Transverse colon (tissue), 4 donors: ENCODE data around the gene UBALD2. TPM values are rescaled to one million over a fixed set of nuclear protein-coding genes. Genes with fewer than 3 reads are reported as not detected.

Experiments used
- DNase-seq: peaks from one replicate; pipeline ENCODE4 v3.0.0-alpha.2; 2019
- H3K27ac ChIP-seq, 4 donors: fragments of 200-600 bp; sonication (generic); 2 replicates each; pipeline ENCODE4 v1.5.1; 2016 to 2018; ENCODE audit warnings: inconsistent platforms in 4 of 4
- H3K27me3 ChIP-seq: fragments of 200-600 bp; sonication (generic); 2 replicates; pipeline ENCODE4 v1.5.1; 2017; ENCODE audit warnings: inconsistent platforms
- H3K36me3 ChIP-seq, 4 donors: fragments of 200-600 bp; sonication (generic); 2 replicates each; pipeline ENCODE4 v1.5.1; 2017 to 2019; ENCODE audit warnings: inconsistent platforms in 4 of 4
- H3K4me1 ChIP-seq, 4 donors: fragments of 200-600 bp; sonication (generic); 2 replicates each; pipeline ENCODE4 v1.5.1; 2017 to 2020; ENCODE audit warnings: inconsistent platforms in 4 of 4
- H3K4me3 ChIP-seq, 4 donors: fragments of 200-600 bp; sonication (generic); 1 replicate in 1 of 4; 2 replicates in 3 of 4; pipeline versions ENCODE4 v1.5.1 to v1.6.1; 2017 to 2019; ENCODE audit warnings: inconsistent platforms in 4 of 4
- H3K9me3 ChIP-seq, 2 donors: fragments of 200-600 bp; sonication (generic); 2 replicates each; pipeline ENCODE4 v1.5.1; 2017 to 2019; ENCODE audit warnings: inconsistent platforms in 2 of 2
- CTCF ChIP-seq, 5 experiments: fragments of 200-600 bp in 3 of 5; fragments of 450-650 bp in 2 of 5; sonication (generic) in 3 of 5; IDR thresholded peaks; 1 replicate in 2 of 5; 2 replicates in 3 of 5; pipeline ENCODE4 v1.5.1; 2016 to 2017; ENCODE audit warnings: antibody characterized with exemption in 5 of 5, inconsistent platforms in 3 of 5, mild to moderate bottlenecking in 2 of 5, moderate library complexity in 1 of 5
- EP300 ChIP-seq: sonication (generic); formaldehyde crosslinking; IDR thresholded peaks from one replicate; pipeline ENCODE4 v1.6.1; 2017; ENCODE audit warnings: antibody characterized with exemption, low read depth
- POLR2A ChIP-seq: fragments of 450-650 bp; IDR thresholded peaks from one replicate; pipeline ENCODE4 v1.6.1; 2016; ENCODE audit warnings: antibody characterized with exemption, mild to moderate bottlenecking, moderate library complexity
- POLR2AphosphoS5 ChIP-seq, 3 donors: sonication (generic); formaldehyde crosslinking; IDR thresholded peaks; one replicate each; pipeline ENCODE4 v1.6.1; 2016; ENCODE audit warnings: antibody characterized with exemption in 3 of 3
- WGBS, 2 donors: methylation state at CpG; one replicate each; pipeline ENCODE4 v1.1.5; 2018; ENCODE audit warnings: low coverage in 1 of 2; 5-methylcytosine and 5-hydroxymethylcytosine counted together
- in situ Hi-C, 4 donors: fragments of 200-750 bp; cut with MboI; loops; one replicate each; pipeline versions ENCODE4 v1.15.0 to v1.15.1; 2017; ENCODE audit warnings: low sequenced_read_pairs in 3 of 4, low pct_ligation_motif_present in 1 of 4, low pct_unique_long_range_greater_than_20kb in 1 of 4
- intact Hi-C: fragments of 100-400 bp; cut with DNase I; formaldehyde crosslinking; loops from one replicate; pipeline ENCODE4 v1.15.1; 2023; ENCODE audit warnings: low total_unique reads
- total RNA-seq, 4 donors: library from RNA; depleted of rRNA; stranded (reverse); fragments of >200 nt; gene quantifications; one replicate each; pipeline ENCODE4 v1.1.0, GENCODE V29; 2016

UBALD2 gene
- total RNA-seq, 4 donors from 2014 or later: 25.5 to 51.2 (median 34.5) TPM

DNA sequence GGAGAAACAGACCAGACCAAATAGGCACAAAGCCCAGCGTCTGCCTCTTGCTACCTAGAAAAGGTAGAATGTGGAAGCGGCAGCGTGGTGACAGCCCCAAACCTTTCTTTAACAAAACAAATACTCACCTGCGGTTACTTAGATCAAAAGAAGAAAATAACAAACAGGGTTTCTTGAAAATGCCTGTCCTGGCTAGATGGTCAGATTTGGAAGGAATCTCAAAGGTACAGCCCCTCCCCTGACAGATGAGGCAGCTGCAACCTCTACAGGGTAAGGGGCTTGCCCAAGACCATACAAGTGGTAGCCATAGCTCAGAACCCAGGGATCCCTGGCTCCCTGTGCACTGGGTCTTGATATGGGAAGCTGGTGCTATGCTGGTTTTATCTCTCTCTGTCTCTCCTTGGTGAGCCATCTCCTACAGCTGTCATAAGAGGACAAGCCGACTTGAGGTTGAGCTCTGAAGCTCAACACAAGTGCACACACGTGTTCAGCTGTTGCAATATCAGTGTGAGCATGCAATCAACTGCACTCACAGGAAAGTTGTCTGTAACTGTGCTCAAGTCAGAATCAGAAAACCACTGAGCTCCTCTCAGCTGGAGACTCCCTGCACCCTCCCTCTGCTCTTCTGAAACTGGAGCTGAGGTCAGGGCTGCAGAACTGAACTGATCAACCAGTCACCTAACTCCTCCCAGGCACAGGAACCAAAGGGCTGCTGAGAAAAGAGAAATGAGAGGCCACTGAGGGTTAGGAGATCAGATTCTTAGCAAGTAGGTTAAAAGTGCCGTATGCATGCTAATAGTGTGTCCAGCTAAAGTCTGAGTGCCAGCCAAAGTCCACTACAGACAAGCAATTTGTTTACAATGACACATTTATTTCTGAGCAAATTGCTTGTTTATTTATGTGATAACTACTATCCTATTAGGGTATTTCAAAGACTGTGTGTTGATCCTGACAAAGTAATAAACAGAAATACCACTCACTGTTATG lies 18.8 kb upstream of the UBALD2 start:
- H3K36me3 ChIP-seq: no peaks in the 10 kb centered on the region
- H3K27me3 ChIP-seq: peaks cover 10% of the 10 kb centered on the region
- no peak overlapping the region for H3K4me3 ChIP-seq
- 27 to 57% methylated on average over 2 to 7 of the region's 7 CpGs for WGBS, 2 donors
- TF ChIP-seq CTCF (IDR thresholded peaks at IDR 0.05): no peak
- peak in 2 of 3 donors; percentile 46 to 64 for TF ChIP-seq POLR2AphosphoS5 (IDR thresholded peaks at IDR 0.05)
- peak; percentile 48 for TF ChIP-seq POLR2A
- TF ChIP-seq EP300: no peak
- H3K27ac ChIP-seq: peak overlapping the region; percentile 52 to 66 (median 62)
- H3K9me3 ChIP-seq: no peaks in the 10 kb centered on the region
- peak; percentile 74 for DNase-seq
- H3K4me1 ChIP-seq: peaks cover 13 to 28% (median 20%) of the 10 kb centered on the region in 4 donors
- intact Hi-C loops: no loop called here
- in situ Hi-C loops: no loop called here

DNA sequence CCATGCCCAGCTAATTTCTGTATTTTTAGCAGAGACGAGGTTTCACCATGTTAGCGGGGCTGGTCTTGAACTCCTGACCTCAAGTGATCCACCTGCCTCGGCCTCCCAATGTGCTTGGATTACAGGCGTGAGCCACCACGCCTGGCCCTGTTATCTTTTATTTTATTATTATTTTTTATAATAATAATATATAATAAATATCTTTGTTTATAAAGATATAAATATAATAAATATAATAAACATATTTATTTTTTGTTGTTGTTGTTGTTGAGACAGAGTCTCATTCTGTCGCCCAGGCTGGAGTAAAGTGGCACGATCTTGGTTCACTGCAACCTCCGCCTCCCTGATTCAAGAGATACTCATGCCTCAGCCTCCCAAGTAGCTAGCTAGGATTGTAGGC lies 17.8 kb upstream of the UBALD2 start:
- no peaks in the 10 kb centered on the region for H3K9me3 ChIP-seq
- H3K4me3 ChIP-seq: no peak overlapping the region
- in situ Hi-C loops: no loop called here
- no peak for TF ChIP-seq EP300
- no peak for TF ChIP-seq CTCF (IDR thresholded peaks at IDR 0.05)
- TF ChIP-seq POLR2AphosphoS5 (IDR thresholded peaks at IDR 0.05): no peak
- TF ChIP-seq POLR2A: no peak
- intact Hi-C loops: no loop called here
- H3K36me3 ChIP-seq: no peaks in the 10 kb centered on the region
- peaks cover 10 to 32% (median 22%) of the 10 kb centered on the region in 4 donors for H3K4me1 ChIP-seq
- no peak for DNase-seq
- H3K27ac ChIP-seq: peak overlapping the region; percentile 52 to 66 (median 62)
- peaks cover 6% of the 10 kb centered on the region for H3K27me3 ChIP-seq
- 86 to 91% methylated on average over 7 to 8 of the region's 8 CpGs for WGBS, 2 donors

- Histone ChIP-seq H3K27me3 (peaks cover 3% of the 10 kb centered on the region), H3K4me3 (no peak overlapping the region), H3K4me1 (peaks cover 18 to 41% (median 27%) of the 10 kb centered on the region in 4 donors), H3K9me3 (no peaks in the 10 kb centered on the region), H3K36me3 (no peaks in the 10 kb centered on the region), H3K27ac (no peak overlapping the region)
- WGBS, 2 donors: 86% methylated on average over 7 to 11 of the region's 11 CpGs
- TF ChIP-seq POLR2A (no peak), EP300 (no peak), POLR2AphosphoS5 (IDR thresholded peaks at IDR 0.05) (no peak), CTCF (IDR thresholded peaks at IDR 0.05) (no peak)
- in situ Hi-C loops (no loop called here), intact Hi-C loops (no loop called here)
- no peak for DNase-seq
These were observed 16.9 kb upstream of the UBALD2 start for GRCh38 chr17:76248013-76248782.

- TF ChIP-seq CTCF (IDR thresholded peaks at IDR 0.05) (no peak), POLR2AphosphoS5 (IDR thresholded peaks at IDR 0.05) (no peak), EP300 (no peak), POLR2A (no peak)
- Histone ChIP-seq H3K4me1 (peaks cover 19 to 45% (median 29%) of the 10 kb centered on the region in 4 donors), H3K27me3 (no peaks in the 10 kb centered on the region), H3K9me3 (no peaks in the 10 kb centered on the region), H3K4me3 (no peak overlapping the region), H3K27ac (no peak overlapping the region), H3K36me3 (no peaks in the 10 kb centered on the region)
- in situ Hi-C loops (no loop called here), intact Hi-C loops (no loop called here)
- DNase-seq: no peak
- WGBS, 2 donors: 91 to 93% methylated on average over 5 to 6 of the region's 6 CpGs
These were observed 15.0 kb upstream of the UBALD2 start for GRCh38 chr17:76250141-76250540.
